NCI-H1105 (cell line): ENCODE data around the gene VPS33B.
A peak's percentile ranks its signal among the peaks of the same experiment; 100 is the strongest.

ENCODE experiments used
- DNase-seq: peaks from one replicate; lab custom pipeline; 2025; lab: John Stamatoyannopoulos, UW

VPS33B gene

DNA sequence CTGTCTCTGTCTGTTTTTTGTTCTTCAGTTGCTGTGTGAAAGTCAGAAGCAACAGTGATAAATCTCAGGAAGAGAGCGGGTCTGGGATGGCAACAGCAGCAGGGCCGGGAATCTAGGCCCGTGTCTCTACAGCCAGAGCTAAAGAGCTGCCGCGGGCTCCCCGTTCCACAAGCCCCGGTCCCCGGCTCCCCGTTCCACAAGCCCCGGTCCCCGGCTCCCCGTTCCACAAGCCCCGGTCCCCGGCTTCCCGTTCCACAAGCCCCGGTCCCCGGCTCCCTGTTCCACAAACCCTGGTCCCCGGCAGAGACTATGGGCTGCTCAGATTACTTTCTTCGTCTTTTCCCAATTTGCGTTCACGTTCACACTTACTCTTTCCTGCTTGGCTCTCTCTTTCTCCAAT lies 48.2 kb downstream of the VPS33B start:
- DNase-seq = no peak

GRCh38 chr15:90972133-90972532 lies 50.3 kb downstream of the VPS33B start:
- no peak for DNase-seq

DNA sequence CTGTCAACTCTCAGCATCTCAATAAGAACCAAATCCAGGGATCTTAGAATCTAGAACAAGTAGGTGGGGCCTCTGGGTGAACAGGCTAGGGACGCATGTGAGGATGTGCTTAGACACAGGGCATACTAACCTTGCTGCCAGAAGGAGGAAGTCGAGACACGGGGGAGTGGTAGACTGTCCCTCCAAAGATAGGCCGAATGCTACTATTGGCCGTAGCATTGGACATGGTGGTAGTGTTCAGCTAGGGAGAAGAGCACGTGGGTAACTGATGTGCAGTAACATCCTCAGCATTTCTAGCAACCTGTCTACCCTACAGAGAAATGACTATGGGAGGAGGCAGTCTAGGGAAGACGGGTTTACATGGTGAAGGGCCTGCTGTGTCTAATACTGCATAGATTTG lies 52.1 kb downstream of the VPS33B start:
- DNase-seq = no peak

DNA sequence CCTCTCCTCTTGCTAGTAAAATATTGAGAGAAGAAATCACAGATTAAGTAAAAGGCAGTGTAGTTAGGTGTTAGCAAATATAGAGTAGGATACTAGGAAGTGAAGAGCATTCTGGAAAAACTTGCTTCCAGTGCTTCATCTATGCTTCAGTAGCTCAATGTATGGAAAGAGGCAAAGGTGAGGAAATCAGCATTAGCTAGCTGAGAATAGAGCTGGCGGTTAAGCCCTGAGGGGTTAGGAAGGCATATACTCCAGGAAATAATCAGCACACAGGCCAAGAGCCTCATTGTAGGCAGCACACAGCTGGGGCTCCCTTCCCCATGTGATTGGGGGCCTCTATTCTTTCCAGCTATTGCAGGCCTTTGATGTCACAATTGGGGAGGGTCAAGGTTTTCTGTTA lies 54.0 kb downstream of the VPS33B start:
- DNase-seq = no peak

DNA sequence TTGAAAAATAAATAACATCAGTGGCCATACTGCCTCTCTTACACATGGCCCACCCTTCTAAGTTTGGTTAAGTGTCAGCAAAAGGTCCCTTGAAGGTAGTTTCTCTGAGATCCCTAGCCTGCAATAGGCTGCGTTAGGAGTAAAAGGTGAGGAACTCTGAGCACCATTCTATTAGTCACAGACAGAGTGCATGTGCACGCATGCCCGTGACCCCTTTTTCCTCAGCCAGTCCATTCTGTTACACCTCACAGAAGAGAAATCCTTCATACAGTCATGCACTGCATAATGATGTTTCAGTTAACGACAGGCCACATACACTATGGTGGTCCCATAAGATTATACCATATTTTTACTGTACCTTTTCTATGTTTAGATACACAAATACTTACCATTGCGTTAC lies 55.2 kb downstream of the VPS33B start:
- no peak for DNase-seq

DNA sequence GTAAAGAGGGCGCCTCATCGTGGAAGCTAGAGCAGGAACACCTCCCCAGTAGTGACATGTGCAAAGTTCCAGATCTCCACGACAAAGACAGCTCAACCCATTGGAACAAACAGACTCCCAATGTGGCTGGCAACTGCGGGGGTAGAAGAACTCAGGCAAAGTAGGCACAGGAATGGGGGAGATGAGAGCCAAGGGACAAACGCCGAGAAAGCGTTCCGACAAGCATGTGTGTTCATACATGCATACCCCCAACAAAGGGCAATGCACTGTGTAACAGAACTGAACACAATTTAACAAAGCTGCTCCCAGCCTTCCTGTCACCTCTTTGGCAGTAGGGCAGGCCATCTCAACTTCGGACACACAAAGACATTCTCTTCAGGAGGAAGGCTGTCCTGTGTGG lies 56.1 kb downstream of the VPS33B start:
- DNase-seq = no peak

GRCh38 chr15:90962021-90962420 lies 60.4 kb downstream of the VPS33B start:
- no peak for DNase-seq

GRCh38 chr15:90960298-90961091 lies 61.9 kb downstream of the VPS33B start:
- no peak for DNase-seq

DNA sequence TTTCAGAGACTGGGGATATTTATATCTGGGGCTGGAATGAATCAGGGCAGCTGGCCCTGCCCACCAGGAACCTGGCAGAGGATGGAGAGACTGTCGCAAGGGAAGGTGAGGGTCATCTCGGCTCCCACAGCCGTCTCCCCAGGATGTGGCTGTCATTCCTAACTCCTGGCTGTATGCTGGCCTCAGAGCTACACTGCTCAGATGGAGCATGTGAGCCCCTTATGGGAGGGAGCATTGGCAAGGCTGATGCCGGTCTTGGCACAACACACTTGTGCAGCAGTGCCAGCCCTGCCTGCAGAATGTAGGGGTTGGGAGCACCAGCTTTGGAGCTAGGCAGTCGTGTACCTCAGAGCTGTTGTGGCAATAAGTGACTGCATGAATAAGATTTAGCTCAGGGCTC lies 62.5 kb downstream of the VPS33B start:
- DNase-seq = no peak

GRCh38 chr15:90959028-90959595 lies 63.3 kb downstream of the VPS33B start:
- no peak for DNase-seq

DNA sequence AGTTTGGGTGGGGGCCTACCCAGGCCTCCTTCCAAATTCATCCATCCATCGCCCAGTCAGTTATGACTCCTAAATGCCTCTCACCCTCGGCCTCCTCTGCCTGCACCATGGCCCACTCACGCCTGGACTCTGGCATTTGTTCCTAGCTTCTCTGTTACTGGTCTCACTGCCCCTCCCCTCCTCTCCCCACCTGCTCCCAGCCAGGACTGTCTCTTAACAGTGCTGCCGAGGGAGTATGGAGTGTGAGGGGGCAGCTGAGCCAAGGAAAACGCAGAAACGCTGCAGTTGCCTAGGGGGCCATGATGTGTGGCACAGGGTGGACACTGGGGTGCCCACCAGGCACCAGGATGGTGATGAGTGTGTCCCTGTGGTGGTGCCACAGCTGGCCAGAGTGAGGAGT lies 64.6 kb downstream of the VPS33B start:
- DNase-seq = no peak

DNA sequence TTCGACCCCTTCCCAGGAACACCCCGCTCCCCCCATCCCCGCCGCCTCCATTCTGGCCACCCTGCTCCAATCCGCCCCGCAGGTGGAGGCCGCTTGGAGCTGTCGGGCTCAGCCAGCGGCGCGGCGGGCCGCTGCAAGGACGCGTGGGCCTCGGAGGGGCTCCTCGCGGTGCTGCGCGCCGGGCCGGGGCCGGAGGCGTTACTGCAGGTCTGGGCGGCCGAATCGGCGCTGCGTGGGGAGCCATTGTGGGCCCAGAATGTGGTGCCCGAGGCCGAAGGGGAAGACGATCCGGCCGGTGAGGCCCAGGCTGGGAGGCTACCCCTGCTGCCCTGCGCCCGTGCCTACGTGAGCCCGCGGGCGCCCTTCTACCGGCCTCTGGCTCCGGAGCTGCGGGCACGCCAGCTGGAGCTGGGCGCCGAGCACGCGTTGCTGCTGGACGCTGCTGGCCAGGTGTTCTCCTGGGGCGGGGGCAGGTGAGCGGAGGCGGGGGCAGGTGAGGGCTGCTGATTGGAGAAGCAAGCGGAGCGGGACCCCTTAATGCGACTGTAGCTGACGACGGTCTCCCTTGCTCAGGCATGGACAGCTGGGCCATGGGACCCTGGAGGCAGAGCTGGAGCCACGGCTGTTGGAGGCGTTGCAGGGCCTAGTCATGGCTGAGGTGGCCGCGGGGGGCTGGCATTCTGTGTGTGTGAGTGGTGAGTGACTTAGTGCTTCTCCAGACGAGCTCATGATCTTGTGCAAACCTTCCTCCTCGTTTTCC lies 65.2 kb downstream of the VPS33B start:
- DNase-seq = no peak

DNA sequence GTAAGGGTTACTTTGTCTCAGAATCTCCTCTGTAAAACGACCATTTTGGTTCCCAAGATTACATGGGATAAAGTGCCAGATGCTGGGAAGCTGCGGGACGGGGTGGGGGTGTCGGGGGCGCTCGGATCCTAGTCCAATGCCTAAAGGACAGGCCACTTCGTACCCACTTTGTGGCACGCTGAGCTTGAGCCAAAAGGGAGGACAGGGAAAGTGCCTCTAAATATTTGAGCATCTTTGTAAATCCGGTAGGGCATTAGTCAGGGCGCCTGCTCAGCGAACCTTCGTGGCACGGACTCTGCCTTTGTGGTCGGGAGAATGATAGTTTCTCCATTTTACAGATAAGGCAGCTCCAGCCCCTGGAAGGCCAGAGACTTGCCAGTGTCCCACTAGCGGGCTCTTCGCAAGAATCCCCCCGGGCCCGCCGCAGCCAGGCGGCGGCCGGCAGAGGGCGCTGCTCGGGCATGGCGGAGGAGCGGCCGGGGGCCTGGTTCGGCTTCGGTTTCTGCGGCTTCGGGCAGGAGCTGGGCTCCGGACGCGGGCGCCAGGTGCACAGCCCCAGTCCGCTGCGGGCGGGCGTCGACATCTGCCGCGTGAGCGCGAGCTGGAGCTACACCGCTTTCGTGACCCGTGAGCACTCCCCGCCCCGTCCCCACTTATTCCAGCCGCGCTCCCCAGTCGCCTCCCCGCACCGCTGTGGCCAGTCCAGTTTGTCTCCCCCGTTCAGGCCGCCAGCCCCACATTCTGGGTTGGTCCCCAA lies 65.9 kb downstream of the VPS33B start:
- peak; percentile 43 for DNase-seq

GRCh38 chr15:90955624-90956273 lies 66.6 kb downstream of the VPS33B start:
- no peak for DNase-seq

DNA sequence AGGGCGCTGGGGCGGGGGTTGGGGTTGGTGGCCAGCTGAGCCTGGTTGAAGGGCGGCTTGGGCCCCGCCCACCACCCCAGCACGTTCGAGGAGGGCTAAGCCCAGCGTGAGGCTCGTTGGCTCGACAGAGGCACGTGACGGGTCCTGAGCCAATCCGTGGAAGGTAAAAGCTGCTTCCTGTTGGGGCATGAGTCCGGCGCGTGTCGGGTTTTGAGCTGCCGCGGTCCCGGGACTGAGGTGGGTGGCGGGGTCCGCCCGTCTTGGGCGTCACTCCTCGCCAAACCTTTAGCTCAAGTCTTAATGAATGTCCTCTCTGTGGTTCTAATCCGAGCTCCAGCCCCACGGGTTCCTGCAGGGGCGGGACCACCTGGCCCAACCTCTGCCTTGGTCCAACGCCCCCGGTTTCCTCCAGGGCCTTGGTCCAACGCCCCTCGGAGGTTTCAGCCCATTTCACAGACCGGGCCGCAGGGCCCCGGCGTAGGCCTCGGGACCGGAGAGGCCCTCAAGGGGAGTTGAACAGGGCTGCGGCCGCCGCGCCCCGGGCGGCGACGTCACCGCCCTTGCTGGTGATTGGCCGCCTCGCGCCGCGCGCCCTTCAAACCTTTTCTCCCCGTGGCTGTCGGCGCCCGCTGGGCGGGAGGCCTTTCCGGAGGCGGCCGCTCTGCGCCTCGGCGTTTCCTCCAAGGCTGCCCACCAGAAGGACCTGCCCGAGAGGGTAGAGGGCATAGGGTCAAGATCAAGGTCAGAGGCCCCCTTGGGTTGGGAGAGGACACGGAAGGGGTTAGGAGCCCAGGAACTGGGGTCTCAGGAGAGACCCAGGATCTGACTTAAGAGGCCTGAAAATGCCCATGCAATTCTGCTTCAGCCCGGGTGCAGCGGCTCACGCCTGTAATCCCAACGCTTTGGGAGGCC lies 67.4 kb downstream of the VPS33B start, which contains the start of gene RCCD1:
TSS of gene RCCD1 (plus strand) at position 173 of the 912 bp plus-strand sequence. CDS start 1,851 bp downstream, outside the sequence.
- DNase-seq = peak; percentile 86

DNA sequence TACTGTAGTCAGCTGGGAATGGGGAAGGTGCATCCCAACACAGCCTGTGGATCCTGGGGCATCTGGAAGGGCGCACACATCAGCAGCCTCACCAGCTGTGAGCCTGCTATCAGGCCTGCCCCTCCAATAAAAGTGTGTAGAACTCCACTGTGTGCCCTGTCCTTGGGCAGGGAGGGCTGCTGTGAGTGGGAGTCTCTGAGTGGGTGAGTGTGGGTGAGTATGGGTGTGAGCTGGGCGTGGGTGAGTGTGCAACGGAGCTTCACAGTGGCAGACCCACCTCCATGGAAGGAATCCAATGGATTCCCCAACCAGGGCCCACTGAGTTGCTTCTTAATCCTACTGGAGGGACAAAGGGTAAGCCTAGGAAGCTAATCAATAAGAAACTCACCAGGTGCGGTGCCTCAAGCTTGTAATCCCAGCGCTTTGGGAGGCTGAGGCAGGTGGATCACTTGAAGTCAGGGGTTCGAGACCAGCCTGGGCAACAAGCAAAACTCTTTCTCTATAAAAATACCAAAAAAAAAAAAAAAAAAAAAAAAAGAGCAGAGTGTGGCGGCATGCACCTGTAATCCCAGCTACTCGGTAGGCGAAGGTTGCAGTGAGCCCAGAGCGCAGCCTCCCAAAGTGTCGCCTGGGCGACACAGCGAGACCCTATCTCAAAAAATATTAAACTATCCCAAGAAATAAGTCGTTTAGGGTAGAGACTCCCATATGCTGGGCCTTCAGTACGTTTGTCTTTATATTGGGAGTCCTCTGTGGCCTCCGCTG lies 68.3 kb downstream of the VPS33B start:
- no peak for DNase-seq

GRCh38 chr15:90952901-90953677 lies 69.3 kb downstream of the VPS33B start:
- DNase-seq = no peak

DNA sequence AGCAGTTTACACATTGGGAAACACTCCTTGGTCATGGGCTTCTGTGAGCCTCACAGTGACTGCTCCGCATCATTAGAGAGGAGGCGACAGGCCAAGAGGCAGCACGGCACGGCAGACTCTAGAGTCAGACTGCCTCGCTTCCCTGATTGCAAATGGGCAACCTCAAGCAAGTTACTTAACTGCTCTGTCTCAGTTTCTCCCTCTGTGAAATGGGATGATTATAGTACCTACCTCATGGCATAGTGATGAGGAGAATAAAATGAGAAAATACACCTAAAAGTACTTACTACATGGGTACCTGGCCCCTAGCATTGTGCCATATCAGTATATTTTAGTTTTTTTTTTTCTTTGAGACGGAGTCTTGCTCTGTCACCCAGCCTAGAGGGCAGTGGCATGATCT lies 71.7 kb downstream of the VPS33B start:
- no peak for DNase-seq
